H1 (cell line): Measurements from ENCODE around the gene PTGES. TPM values are rescaled to one million over a fixed set of nuclear protein-coding genes. Genes with fewer than 3 reads are reported as not detected.

Experiments used
- CTCF ChIA-PET: fragments of 300-600 bp; sonication (Branson Sonifier 250); formaldehyde crosslinking; loops from one replicate; lab custom pipeline; 2021; ENCODE audit not compliant: partially characterized antibody; lab: Charles Lee
- POLR2A ChIA-PET: fragments of 300-600 bp; sonication (Branson Sonifier 250); formaldehyde crosslinking; loops from one replicate; lab custom pipeline; 2021; ENCODE audit warnings: inconsistent platforms; ENCODE audit not compliant: partially characterized antibody; lab: Charles Lee
- DNase-seq, 2 experiments: peaks; one replicate each; pipeline versions ENCODE4 v3.0.0 to v3.0.0-alpha.2; 2010 to 2022; ENCODE audit warnings: low spot score in 2 of 2, low read depth in 1 of 2, mixed read lengths in 1 of 2
- FAIRE-seq: peaks from 2 replicates; lab custom pipeline; 2011; peaks lifted over from hg19 to GRCh38; lab: Jason Lieb, UNC
- H2AFZ ChIP-seq: 2 replicates; pipeline ENCODE4 v1.8.1; 2012; ENCODE audit warnings: low read length, inconsistent platforms
- H2AK5ac ChIP-seq: 2 replicates; pipeline ENCODE4 v1.6.1; 2013; ENCODE audit warnings: low read depth, low read length
- H2BK120ac ChIP-seq: replicated peaks from 2 replicates; pipeline ENCODE3; 2013; ENCODE audit warnings: low read depth, low read length, inconsistent platforms
- H2BK12ac ChIP-seq: 2 replicates; pipeline ENCODE4 v1.6.1; 2013; ENCODE audit warnings: low read depth, low read length
- H2BK15ac ChIP-seq: 2 replicates; pipeline ENCODE4 v1.6.1; 2013; ENCODE audit warnings: low read length
- H2BK20ac ChIP-seq: 2 replicates; pipeline ENCODE4 v1.6.1; 2013; ENCODE audit warnings: low read length
- H2BK5ac ChIP-seq: 2 replicates; pipeline ENCODE4 v1.6.1; 2013; ENCODE audit warnings: low read depth, low read length
- H3K14ac ChIP-seq: 2 replicates; pipeline ENCODE4 v1.6.1; 2013; ENCODE audit warnings: inconsistent platforms; ENCODE audit not compliant: insufficient read length
- H3K18ac ChIP-seq: 2 replicates; pipeline ENCODE4 v1.6.1; 2013; ENCODE audit warnings: low read length; ENCODE audit errors: extremely low read depth
- H3K23ac ChIP-seq: 2 replicates; pipeline ENCODE4 v1.6.1; 2013; ENCODE audit warnings: inconsistent platforms; ENCODE audit not compliant: insufficient read length
- H3K23me2 ChIP-seq: 2 replicates; pipeline ENCODE4 v1.6.1; 2013; ENCODE audit warnings: low read depth, low read length
- H3K27ac ChIP-seq: 2 replicates; pipeline ENCODE4 v1.6.1; 2011; ENCODE audit warnings: low read depth, low read length, inconsistent platforms
- H3K27me3 ChIP-seq, 4 experiments: replicated peaks in 1 of 4; 1 replicate in 1 of 4; 2 replicates in 3 of 4; pipeline versions ENCODE4 v1.6.1 to v1.8.1; 2011 to 2013; ENCODE audit warnings: low read length in 3 of 4, mild to moderate bottlenecking in 3 of 4, inconsistent platforms in 2 of 4, mixed read lengths in 2 of 4, moderate library complexity in 1 of 4; ENCODE audit not compliant: control insufficient read depth in 3 of 4, insufficient read depth in 3 of 4; ENCODE audit errors: extremely low read depth in 1 of 4
- H3K36me3 ChIP-seq, 4 experiments: 2 replicates each; pipeline versions ENCODE4 v1.6.1 to v1.8.1; 2011 to 2013; ENCODE audit warnings: mild to moderate bottlenecking in 4 of 4, low read length in 3 of 4, moderate library complexity in 2 of 4, control low read depth in 1 of 4, inconsistent platforms in 1 of 4; ENCODE audit not compliant: insufficient read depth in 4 of 4, control insufficient read depth in 2 of 4
- H3K4ac ChIP-seq: replicated peaks from 2 replicates; pipeline ENCODE3; 2013; ENCODE audit warnings: low read length, low read depth, mixed read lengths, inconsistent platforms; ENCODE audit not compliant: insufficient read length
- H3K4me1 ChIP-seq, 4 experiments: replicated peaks in 1 of 4; 1 replicate in 1 of 4; 2 replicates in 3 of 4; pipeline versions ENCODE4 v1.6.1 to v1.8.1; 2011 to 2013; ENCODE audit warnings: low read length in 3 of 4, inconsistent platforms in 2 of 4, mixed read lengths in 1 of 4; ENCODE audit not compliant: insufficient read depth in 4 of 4, control insufficient read depth in 3 of 4
- H3K4me2 ChIP-seq, 2 experiments: 2 replicates each; pipeline versions ENCODE4 v1.6.1 to v1.8.1; 2011 to 2013; ENCODE audit warnings: low read depth in 2 of 2, low read length in 2 of 2, control low read depth in 1 of 2, inconsistent platforms in 1 of 2, mild to moderate bottlenecking in 1 of 2; ENCODE audit not compliant: insufficient read depth in 1 of 2
- H3K4me3 ChIP-seq, 4 experiments: fragments of 200-600, 300-600 bp in 1 of 4; sonication (generic), shearing (Covaris generic), sonication (Bioruptor Twin) in 1 of 4; 2 replicates each; pipeline versions ENCODE4 v1.5.1 to v1.8.1; 2011 to 2016; ENCODE audit warnings: low read length in 4 of 4, low read depth in 3 of 4, control low read depth in 2 of 4, inconsistent platforms in 2 of 4, mild to moderate bottlenecking in 2 of 4, mixed read lengths in 1 of 4, moderate library complexity in 1 of 4; ENCODE audit not compliant: insufficient read depth in 2 of 4; ENCODE audit errors: extremely low read depth in 1 of 4
- H3K56ac ChIP-seq: replicated peaks from 2 replicates; pipeline ENCODE3; 2013; ENCODE audit warnings: low read depth, mild to moderate bottlenecking, mixed read lengths, low read length, inconsistent platforms; ENCODE audit not compliant: insufficient read length
- H3K79me1 ChIP-seq: 2 replicates; pipeline ENCODE4 v1.6.1; 2013; ENCODE audit warnings: low read depth, low read length, control low read depth
- H3K79me2 ChIP-seq, 2 experiments: 2 replicates each; pipeline versions ENCODE4 v1.6.1 to v1.8.1; 2012 to 2013; ENCODE audit warnings: low read length in 2 of 2, mild to moderate bottlenecking in 2 of 2, inconsistent platforms in 1 of 2; ENCODE audit not compliant: insufficient read depth in 2 of 2, control insufficient read depth in 1 of 2
- H3K9ac ChIP-seq, 4 experiments: replicated peaks in 1 of 4; 1 replicate in 1 of 4; 2 replicates in 3 of 4; pipeline versions ENCODE4 v1.6.1 to v1.8.1; 2011 to 2013; ENCODE audit warnings: low read depth in 3 of 4, low read length in 3 of 4, control low read depth in 2 of 4, mild to moderate bottlenecking in 2 of 4, moderate library complexity in 2 of 4, inconsistent platforms in 1 of 4; ENCODE audit errors: extremely low read depth in 1 of 4
- H3K9me3 ChIP-seq, 2 experiments: 2 replicates each; pipeline versions ENCODE4 v1.6.1 to v1.8.1; 2012 to 2013; ENCODE audit warnings: mild to moderate bottlenecking in 2 of 2, moderate library complexity in 2 of 2, control low read depth in 1 of 2, inconsistent platforms in 1 of 2, low read depth in 1 of 2, low read length in 1 of 2, mixed read lengths in 1 of 2; ENCODE audit not compliant: insufficient read depth in 2 of 2
- H4K20me1 ChIP-seq, 2 experiments: replicated peaks in 1 of 2; 2 replicates each; pipeline versions ENCODE3 to v1.8.1; 2011 to 2013; ENCODE audit warnings: inconsistent platforms in 2 of 2, low read length in 2 of 2, mild to moderate bottlenecking in 1 of 2; ENCODE audit not compliant: insufficient read depth in 2 of 2, control insufficient read depth in 1 of 2
- H4K5ac ChIP-seq: 2 replicates; pipeline ENCODE4 v1.6.1; 2013; ENCODE audit warnings: low read length, low read depth, mixed read lengths, inconsistent platforms; ENCODE audit not compliant: insufficient read length
- H4K8ac ChIP-seq: 2 replicates; pipeline ENCODE4 v1.8.0; 2013; ENCODE audit warnings: mild to moderate bottlenecking, moderate library complexity, low read length, inconsistent platforms; ENCODE audit not compliant: insufficient read depth; ENCODE audit errors: extremely low read depth
- H4K91ac ChIP-seq: replicated peaks from 2 replicates; pipeline ENCODE3; 2013; ENCODE audit warnings: low read length, mixed read lengths, inconsistent platforms; ENCODE audit not compliant: insufficient read length
- BACH1 ChIP-seq: IDR thresholded peaks from 2 replicates; pipeline ENCODE4 v1.6.1; 2012; ENCODE audit warnings: low read length, improper control_type of control experiment
- BRCA1 ChIP-seq: IDR thresholded peaks from 2 replicates; pipeline ENCODE4 v1.6.1; 2012; ENCODE audit warnings: low read depth, low read length, improper control_type of control experiment
- CTBP2 ChIP-seq: IDR thresholded peaks from 2 replicates; pipeline ENCODE4 v1.7.0; 2011; ENCODE audit warnings: borderline replicate concordance, mild to moderate bottlenecking, moderate library complexity, mixed read lengths, low read length; ENCODE audit not compliant: insufficient read depth, insufficient read length
- GTF2F1 ChIP-seq: IDR thresholded peaks from 2 replicates; pipeline ENCODE4 v1.6.1; 2012; ENCODE audit warnings: low read depth, low read length, improper control_type of control experiment, borderline replicate concordance
- MAFK ChIP-seq: IDR thresholded peaks from 2 replicates; pipeline ENCODE4 v1.6.1; 2012; ENCODE audit warnings: low read depth, mild to moderate bottlenecking, improper control_type of control experiment, low read length
- PHF8 ChIP-seq: fragments of 200-600 bp; sonication (generic); conservative IDR thresholded peaks from 2 replicates; pipeline ENCODE4 v1.7.1; 2012; ENCODE audit warnings: low read depth, mild to moderate bottlenecking, inconsistent platforms, low read length, moderate library complexity
- RAD21 ChIP-seq, 2 experiments: IDR thresholded peaks in 1 of 2; conservative IDR thresholded peaks in 1 of 2; 2 replicates each; pipeline ENCODE4 v1.6.1; 2011; ENCODE audit warnings: low read depth in 2 of 2, low read length in 2 of 2, improper control_type of control experiment in 1 of 2, inconsistent platforms in 1 of 2, mild to moderate bottlenecking in 1 of 2, moderate library complexity in 1 of 2
- RFX5 ChIP-seq: IDR thresholded peaks from 2 replicates; pipeline ENCODE4 v1.6.1; 2011; ENCODE audit warnings: low read depth, low read length, improper control_type of control experiment, borderline replicate concordance
- RNF2 ChIP-seq: fragments of 200-900, 300-1000 bp; sonication (generic); IDR thresholded peaks from 2 replicates; pipeline ENCODE4 v1.7.1; 2016; ENCODE audit warnings: borderline replicate concordance, low read depth, mild to moderate bottlenecking, antibody characterized with exemption, low read length; ENCODE audit not compliant: poor library complexity, severe bottlenecking; ENCODE audit errors: missing control alignments
- SRF ChIP-seq: IDR thresholded peaks from 2 replicates; pipeline ENCODE4 v1.6.1; 2011; ENCODE audit warnings: mild to moderate bottlenecking, low read depth, low read length, moderate library complexity
- TAF7 ChIP-seq: optimal IDR thresholded peaks from 2 replicates; pipeline ENCODE3; 2011; ENCODE audit warnings: low read depth, mild to moderate bottlenecking, inconsistent platforms, low read length, moderate library complexity, borderline replicate concordance
- TCF12 ChIP-seq: IDR thresholded peaks from 2 replicates; pipeline ENCODE4 v1.6.1; 2011; ENCODE audit warnings: low read depth, mild to moderate bottlenecking, low read length
- WGBS, 2 experiments: shearing (Covaris generic) in 1 of 2; methylation state at CpG; one replicate each; pipeline versions ENCODE4 v1.1.6 to v1.1.7; 2013 to 2015; ENCODE audit warnings: low lambda C conversion rate in 2 of 2, mixed read lengths in 2 of 2, inconsistent platforms in 1 of 2, low coverage in 1 of 2, missing lambda C conversion rate in 1 of 2; ENCODE audit not compliant: insufficient replicate concordance in 2 of 2, insufficient coverage in 1 of 2, insufficient read length in 1 of 2; ENCODE audit errors: extremely low coverage in 1 of 2, missing lambda C conversion rate in 1 of 2; 5-methylcytosine and 5-hydroxymethylcytosine counted together
- polyA plus RNA-seq, 7 experiments: library from polyadenylated mRNA; depleted of rRNA in 3 of 7; stranded (reverse) in 5 of 7; unstranded in 2 of 7; fragments of >200 nt in 5 of 7; fragments of 200-250 nt in 2 of 7; gene quantifications; 1 replicate in 5 of 7; 2 replicates in 1 of 7; 4 replicates in 1 of 7; pipeline versions ENCODE4 v1.2.1 to v1.2.3, GENCODE V29; 2011 to 2013; ENCODE audit warnings: missing spikeins in 2 of 7, mixed read lengths in 2 of 7
- total RNA-seq: library from RNA; stranded (reverse); fragmentation: NEBNext Ultra II Directional; extraction: Animal tissue kit (Norgen Biotek cat#: 25700); gene quantifications from 2 replicates; pipeline ENCODE4 v1.2.1, GENCODE V29; 2021
- TF ChIP-seq, protein P1 (sequence below): IDR thresholded peaks from 2 replicates; pipeline ENCODE4 v1.6.1; 2011; ENCODE audit warnings: low read depth, mild to moderate bottlenecking, low read length; ENCODE audit not compliant: insufficient read depth

Gene PTGES
- total and polyA plus RNA-seq, 2 of the 8 experiments (the other 6 are each of a cell fraction or from before 2014, with no cell fraction given), result 3.2 to 5.1 TPM

DNA sequence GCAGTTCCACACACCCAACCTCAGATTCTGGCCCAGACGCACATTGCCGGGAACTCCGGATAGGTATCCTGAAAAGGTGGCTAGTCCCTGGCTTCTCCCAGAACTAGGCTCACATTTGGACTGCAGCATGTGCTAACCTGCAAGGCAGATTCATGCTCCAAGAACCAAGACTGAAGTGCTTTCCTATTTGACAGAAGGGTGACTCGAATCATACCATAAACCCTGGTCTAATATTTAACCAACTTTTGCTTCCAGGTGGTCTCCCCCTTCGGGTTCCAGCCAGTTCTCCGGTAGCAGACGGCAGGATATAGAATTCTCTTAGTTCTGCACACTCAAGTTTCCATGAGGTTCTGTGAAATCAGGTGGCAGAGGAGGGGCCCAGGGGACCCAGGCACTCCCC, 7.6 kb downstream of the PTGES start:
- DNase-seq (no peak), FAIRE-seq (no peak)
- 91% methylated on average over 7 of the region's 7 CpGs; no CpG with 5 or more reads in 1 of the 2 experiments for WGBS, 2 experiments
- no peak overlapping the region for H3K56ac ChIP-seq
- H3K4me2 ChIP-seq, result no peak overlapping the region
- no peaks in the 10 kb centered on the region for H3K23me2 ChIP-seq
- no peak overlapping the region for H3K14ac ChIP-seq
- H3K9ac ChIP-seq, result no peak overlapping the region
- no peak overlapping the region for H2BK12ac ChIP-seq
- no peak overlapping the region for H2BK15ac ChIP-seq
- no peaks in the 10 kb centered on the region for H4K20me1 ChIP-seq
- no peaks in the 10 kb centered on the region for H3K79me2 ChIP-seq
- H2AK5ac ChIP-seq, result no peak overlapping the region
- H3K4ac ChIP-seq, result no peak overlapping the region
- no peaks in the 10 kb centered on the region for H3K36me3 ChIP-seq
- H3K27me3 ChIP-seq, result no peaks in the 10 kb centered on the region
- POLR2A ChIA-PET, result no interaction called here
- no peak overlapping the region for H2AFZ ChIP-seq
- H4K91ac ChIP-seq, result no peak overlapping the region
- H2BK120ac ChIP-seq, result no peak overlapping the region
- no peaks in the 10 kb centered on the region for H3K9me3 ChIP-seq
- H3K23ac ChIP-seq, result no peak overlapping the region
- no peaks in the 10 kb centered on the region for H3K79me1 ChIP-seq
- no peak overlapping the region for H3K18ac ChIP-seq
- no peak overlapping the region for H3K27ac ChIP-seq
- no peak overlapping the region for H3K4me3 ChIP-seq
- H4K5ac ChIP-seq, result no peak overlapping the region
- H2BK20ac ChIP-seq, result no peak overlapping the region
- H2BK5ac ChIP-seq, result no peak overlapping the region
- no peak overlapping the region for H4K8ac ChIP-seq
- no peaks in the 10 kb centered on the region for H3K4me1 ChIP-seq
- CTCF ChIA-PET, result interaction anchor here (0.9 to 12.9 kb wide), 3 partner anchors 17 to 54 kb away, joined by 3 to 250 read pairs (median 168); no protein-coding TSS in a partner anchor
- TF ChIP-seq RNF2, result no peak
- TF ChIP-seq RFX5, result no peak
- TF ChIP-seq TCF12, result no peak
- no peak for TF ChIP-seq BACH1
- no peak for TF ChIP-seq SRF
- TF ChIP-seq PHF8, result no peak
- TF ChIP-seq, protein P1, sequence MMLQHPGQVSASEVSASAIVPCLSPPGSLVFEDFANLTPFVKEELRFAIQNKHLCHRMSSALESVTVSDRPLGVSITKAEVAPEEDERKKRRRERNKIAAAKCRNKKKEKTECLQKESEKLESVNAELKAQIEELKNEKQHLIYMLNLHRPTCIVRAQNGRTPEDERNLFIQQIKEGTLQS, result no peak
- TF ChIP-seq BRCA1, result no peak
- TF ChIP-seq TAF7, result no peak
- TF ChIP-seq CTBP2, result no peak
- TF ChIP-seq GTF2F1, result no peak
- no peak for TF ChIP-seq MAFK
- no peak for TF ChIP-seq RAD21 (IDR thresholded peaks at IDR 0.05 in 1 of 2, conservative IDR thresholded peaks at IDR 0.05 in 1 of 2; ENCODE audit: low read depth in 2 of 2, low read length in 2 of 2)
